Heart right ventricle (tissue), 16 donors: ENCODE measurements around the gene AOC3. TPM values are rescaled to one million over a fixed set of nuclear protein-coding genes. Genes with fewer than 3 reads are reported as not detected.
A peak's percentile ranks its signal among the peaks of the same experiment; 100 is the strongest.

ENCODE experiments used
- ATAC-seq, 8 donors: fragments of 200-7000 bp; cut with Tn5 transposase; one replicate each; pipeline ENCODE4 v1.9.1; 2020; ENCODE audit warnings: mild to moderate bottlenecking in 8 of 8, moderate library complexity in 8 of 8, moderate number of reproducible peaks in 1 of 8
- DNase-seq, 2 donors: peaks; one replicate each; pipeline ENCODE4 v3.0.0-alpha.2; 2020
- H3K27ac ChIP-seq, 10 donors: fragments of 200-600 bp; sonication (generic) in 2 of 10; one replicate each; pipeline versions ENCODE4 v1.5.0 to v1.8.0; 2020 to 2022; ENCODE audit warnings: mild to moderate bottlenecking in 3 of 10
- H3K27me3 ChIP-seq, 7 donors: fragments of 200-600 bp; one replicate each; pipeline ENCODE4 v1.8.0; 2021 to 2022; ENCODE audit warnings: mild to moderate bottlenecking in 2 of 7
- H3K36me3 ChIP-seq, 9 donors: fragments of 200-600 bp; sonication (generic) in 1 of 9; one replicate each; pipeline versions ENCODE4 v1.5.0 to v1.8.0; 2020 to 2022; ENCODE audit warnings: mild to moderate bottlenecking in 2 of 9
- H3K4me1 ChIP-seq, 9 donors: fragments of 200-600 bp; sonication (generic) in 1 of 9; one replicate each; pipeline versions ENCODE4 v1.5.0 to v1.8.0; 2020 to 2022; ENCODE audit warnings: mild to moderate bottlenecking in 4 of 9
- H3K4me3 ChIP-seq, 10 donors: fragments of 200-600 bp; sonication (generic) in 2 of 10; one replicate each; pipeline versions ENCODE4 v1.5.0 to v1.8.0; 2020 to 2022; ENCODE audit warnings: mild to moderate bottlenecking in 7 of 10, moderate library complexity in 2 of 10
- H3K9me3 ChIP-seq, 11 donors: fragments of 200-600 bp in 10 of 11; sonication (generic) in 2 of 11; one replicate each; pipeline versions ENCODE4 v1.5.0 to v1.8.0; 2013 to 2022; ENCODE audit warnings: mild to moderate bottlenecking in 2 of 11, control low read depth in 1 of 11, moderate library complexity in 1 of 11
- WGBS, 2 donors: extraction: QIAGEN DNeasy Blood & Tissue Kit; methylation state at CpG; one replicate each; pipeline ENCODE4 v1.1.7; 2013; ENCODE audit warnings: inconsistent platforms in 1 of 2; 5-methylcytosine and 5-hydroxymethylcytosine counted together
- intact Hi-C, 10 donors: fragments of 100-400 bp; cut with DNase I; formaldehyde crosslinking; loops; one replicate each; pipeline versions ENCODE4 v1.11.1 to v1.14.2; 2022
- polyA plus RNA-seq, 2 donors: library from polyadenylated mRNA; stranded (reverse); fragments of 200-250 nt; gene quantifications; one replicate each; pipeline ENCODE4 v1.2.3, GENCODE V29; 2013
- total RNA-seq, 10 donors: library from RNA; stranded (reverse); fragmentation: NEBNext Ultra II Directional in 3 of 10; extraction: Animal tissue kit (Norgen Biotek cat#: 25700) in 3 of 10; gene quantifications; one replicate each; pipeline versions ENCODE4 v1.2.1 to v1.2.4, GENCODE V29; 2021 to 2023
- TF ChIP-seq, protein P1 (sequence below), 9 donors: fragments of 200-600 bp; sonication (generic) in 2 of 9; IDR thresholded peaks; one replicate each; pipeline versions ENCODE4 v1.5.0 to v1.8.0; 2021 to 2022; ENCODE audit warnings: antibody characterized with exemption in 9 of 9, mild to moderate bottlenecking in 5 of 9, moderate library complexity in 1 of 9
- donor health status: Arrhythmogenic right ventricular cardiomyopathy.
- donor health status: ischemic (EF 13 %, LVEDD 7.1; RV severe dilation, severe dysfunction).
- donor health status: healthy with polysubstance abuse.
- donor health status: DM: no; HTN: yes; CAD: no.
- donor health status: DM: no; HTN: no; CAD: no.
- donor health status: ischemic (EF 25% LVEDD 6.9; RV normal size, moderate dysfunction).
- donor health status: ischemic (EF 25% LVEDD 5.7; RV mildly dilated, moderate dysfunction).
- donor health status: healthy.
- donor health status: DM: yes; HTN: yes; CAD: no.
- donor health status: Ischemic cardiomyopathy.
- donor health status: ischemic (EF 35%, LVEDD 5.7; RV mildly dilated, moderate dysfunction).
- donor health status: nonischemic (EF 11% LVEDD 7.7; RV severe dilation, severe dysfunction).
- donor health status: DM: yes; HTN: yes; CAD: no.
- donor health status: PGD.
- donor health status: ischemic (EF 29% LVEDD 5.4; RV normal size, mild dysfunction).
- donor health status: nonischemic (EF 23%, LVEDD 6.1; RV moderate dilation, normal function).

Gene AOC3
- total and polyA plus RNA-seq, 12 donors: 4.7 to 19.0 (median 11.5) TPM

GRCh38 chr17:42852351-42852750 lies 1.4 kb downstream of the AOC3 start:
- DNase-seq (no peak), ATAC-seq (no peak)
- Histone ChIP-seq H3K27me3 (no peaks in the 10 kb centered on the region), H3K4me3 (peak overlapping the region in 9 of 10 donors; percentile 21 to 51 (median 40)), H3K9me3 (no peaks in the 10 kb centered on the region), H3K36me3 (no peaks in the 10 kb centered on the region), H3K27ac (peak overlapping the region in 7 of 10 donors; percentile 25 to 77 (median 71)), H3K4me1 (peaks cover 0 to 31% (median 6%) of the 10 kb centered on the region in 9 donors)
- TF ChIP-seq, protein P1, sequence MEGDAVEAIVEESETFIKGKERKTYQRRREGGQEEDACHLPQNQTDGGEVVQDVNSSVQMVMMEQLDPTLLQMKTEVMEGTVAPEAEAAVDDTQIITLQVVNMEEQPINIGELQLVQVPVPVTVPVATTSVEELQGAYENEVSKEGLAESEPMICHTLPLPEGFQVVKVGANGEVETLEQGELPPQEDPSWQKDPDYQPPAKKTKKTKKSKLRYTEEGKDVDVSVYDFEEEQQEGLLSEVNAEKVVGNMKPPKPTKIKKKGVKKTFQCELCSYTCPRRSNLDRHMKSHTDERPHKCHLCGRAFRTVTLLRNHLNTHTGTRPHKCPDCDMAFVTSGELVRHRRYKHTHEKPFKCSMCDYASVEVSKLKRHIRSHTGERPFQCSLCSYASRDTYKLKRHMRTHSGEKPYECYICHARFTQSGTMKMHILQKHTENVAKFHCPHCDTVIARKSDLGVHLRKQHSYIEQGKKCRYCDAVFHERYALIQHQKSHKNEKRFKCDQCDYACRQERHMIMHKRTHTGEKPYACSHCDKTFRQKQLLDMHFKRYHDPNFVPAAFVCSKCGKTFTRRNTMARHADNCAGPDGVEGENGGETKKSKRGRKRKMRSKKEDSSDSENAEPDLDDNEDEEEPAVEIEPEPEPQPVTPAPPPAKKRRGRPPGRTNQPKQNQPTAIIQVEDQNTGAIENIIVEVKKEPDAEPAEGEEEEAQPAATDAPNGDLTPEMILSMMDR (IDR thresholded peaks at IDR 0.05): no peak
- 84 to 87% methylated on average over 15 of the region's 15 CpGs for WGBS, 2 donors
- intact Hi-C loops: no loop called here

- peak overlapping the region in 8 of 10 donors; percentile 25 to 77 (median 66) for H3K27ac ChIP-seq
- DNase-seq: no peak
- peak in 7 of 8 donors; percentile 12 to 66 (median 56) for ATAC-seq
- H3K9me3 ChIP-seq: no peaks in the 10 kb centered on the region
- H3K36me3 ChIP-seq: peaks cover 0 to 5% (median 0%) of the 10 kb centered on the region in 9 donors
- no peaks in the 10 kb centered on the region for H3K27me3 ChIP-seq
- intact Hi-C loops: no loop called here
- H3K4me3 ChIP-seq: peak overlapping the region in 9 of 10 donors; percentile 21 to 51 (median 40)
- 58 to 60% methylated on average over 4 of the region's 4 CpGs for WGBS, 2 donors
- TF ChIP-seq, protein P1 (IDR thresholded peaks at IDR 0.05): no peak
- peaks cover 0 to 31% (median 6%) of the 10 kb centered on the region in 9 donors for H3K4me1 ChIP-seq
Observed at GRCh38 chr17:42853004-42853403, 2.0 kb downstream of the AOC3 start.

GRCh38 chr17:42853597-42853967 lies 2.6 kb downstream of the AOC3 start:
- Histone ChIP-seq H3K4me1 (peaks cover 0 to 31% (median 6%) of the 10 kb centered on the region in 9 donors), H3K4me3 (peak overlapping the region in 9 of 10 donors; percentile 20 to 51 (median 40)), H3K36me3 (peaks cover 0 to 5% (median 0%) of the 10 kb centered on the region in 9 donors), H3K27me3 (no peaks in the 10 kb centered on the region), H3K27ac (peak overlapping the region in 2 of 10 donors; percentile 75 to 77), H3K9me3 (no peaks in the 10 kb centered on the region)
- WGBS, 2 donors: 67 to 72% methylated on average over 5 of the region's 5 CpGs
- ATAC-seq (no peak), DNase-seq (no peak)
- TF ChIP-seq, protein P1 (IDR thresholded peaks at IDR 0.05): no peak
- intact Hi-C loops: no loop called here

DNA sequence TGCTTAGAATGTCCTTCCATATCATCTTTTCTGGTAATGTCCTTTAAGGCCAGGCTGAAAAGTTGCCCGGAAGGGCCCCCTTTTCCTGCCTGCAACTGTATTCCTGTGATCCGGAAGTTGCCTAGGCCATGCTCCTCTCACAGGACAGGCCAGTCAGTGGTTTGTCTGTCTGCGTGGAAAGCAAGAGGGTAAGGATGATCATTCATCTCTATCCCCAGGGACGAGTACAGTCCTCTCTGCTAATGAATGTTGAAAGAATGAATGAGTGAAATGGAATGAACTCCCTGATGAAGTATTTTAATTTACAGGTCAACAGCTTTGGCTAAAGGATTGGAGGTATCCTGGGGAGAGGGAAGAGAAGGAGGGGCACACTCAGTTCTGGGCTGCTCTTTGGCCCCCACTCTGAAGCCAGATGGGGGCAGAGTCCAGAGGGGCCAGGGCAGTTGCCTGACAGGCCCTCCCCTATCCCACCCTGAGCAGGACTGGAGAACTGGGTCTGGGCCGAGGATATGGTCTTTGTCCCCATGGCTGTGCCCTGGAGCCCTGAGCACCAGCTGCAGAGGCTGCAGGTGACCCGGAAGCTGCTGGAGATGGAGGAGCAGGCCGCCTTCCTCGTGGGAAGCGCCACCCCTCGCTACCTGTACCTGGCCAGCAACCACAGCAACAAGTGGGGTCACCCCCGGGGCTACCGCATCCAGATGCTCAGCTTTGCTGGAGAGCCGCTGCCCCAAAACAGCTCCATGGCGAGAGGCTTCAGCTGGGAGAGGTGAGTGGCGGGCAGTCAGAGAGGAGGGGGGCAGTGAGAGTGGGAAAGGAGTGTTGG lies 3.2 kb downstream of the AOC3 start:
- ATAC-seq: no peak
- H3K27me3 ChIP-seq: no peaks in the 10 kb centered on the region
- TF ChIP-seq, protein P1 (IDR thresholded peaks at IDR 0.05): no peak
- intact Hi-C loops: no loop called here
- no peaks in the 10 kb centered on the region for H3K9me3 ChIP-seq
- peak overlapping the region in 1 of 10 donors; percentile 75 for H3K27ac ChIP-seq
- WGBS, 2 donors: 79 to 81% methylated on average over 15 of the region's 15 CpGs
- peaks cover 0 to 31% (median 6%) of the 10 kb centered on the region in 9 donors for H3K4me1 ChIP-seq
- no peak for DNase-seq
- peaks cover 0 to 5% (median 0%) of the 10 kb centered on the region in 9 donors for H3K36me3 ChIP-seq
- peak overlapping the region in 9 of 10 donors; percentile 20 to 51 (median 40) for H3K4me3 ChIP-seq
